Osteoblast (primary cell): ENCODE measurements around the gene RYR3. TPM values are rescaled to one million over a fixed set of nuclear protein-coding genes. Genes with fewer than 3 reads are reported as not detected.

ENCODE experiments used
- DNase-seq: peaks from one replicate; pipeline ENCODE4 v3.0.0; 2011; ENCODE audit warnings: low spot score, mixed read lengths; ENCODE audit not compliant: insufficient read length; ENCODE audit errors: missing footprints
- H2AFZ ChIP-seq: 2 replicates; pipeline ENCODE4 v1.6.0; 2011; ENCODE audit warnings: mild to moderate bottlenecking, low read length
- H3K27ac ChIP-seq: 2 replicates; pipeline ENCODE4 v1.5.1; 2011; ENCODE audit warnings: mild to moderate bottlenecking, low read depth, low read length, moderate library complexity
- H3K27me3 ChIP-seq: 2 replicates; pipeline ENCODE4 v1.6.0; 2012; ENCODE audit warnings: mild to moderate bottlenecking, control low read depth, inconsistent platforms, low read length, moderate library complexity; ENCODE audit not compliant: insufficient read depth
- H3K36me3 ChIP-seq: 2 replicates; pipeline ENCODE4 v1.5.1; 2011; ENCODE audit warnings: mild to moderate bottlenecking, low read length, control low read depth, moderate library complexity; ENCODE audit not compliant: insufficient read depth
- H3K4me1 ChIP-seq: 2 replicates; pipeline ENCODE4 v1.5.1; 2011; ENCODE audit warnings: mild to moderate bottlenecking, low read length, control low read depth, moderate library complexity; ENCODE audit not compliant: insufficient read depth
- H3K4me2 ChIP-seq: 2 replicates; pipeline ENCODE4 v1.6.0; 2011; ENCODE audit warnings: mild to moderate bottlenecking, low read length; ENCODE audit not compliant: insufficient read depth
- H3K4me3 ChIP-seq: fragments of 200-600 bp; sonication (generic); 3 replicates; pipeline ENCODE4 v1.5.1; 2012; ENCODE audit warnings: mild to moderate bottlenecking, low read length, inconsistent platforms; ENCODE audit not compliant: insufficient read depth
- H3K79me2 ChIP-seq: 2 replicates; pipeline ENCODE4 v1.6.0; 2012; ENCODE audit warnings: mild to moderate bottlenecking, low read length, control low read depth, inconsistent platforms; ENCODE audit not compliant: insufficient read depth
- H3K9me3 ChIP-seq: 2 replicates; pipeline ENCODE4 v1.5.1; 2011; ENCODE audit warnings: low read depth, low read length, control low read depth
- H4K20me1 ChIP-seq: 2 replicates; pipeline ENCODE4 v1.6.0; 2012; ENCODE audit warnings: mild to moderate bottlenecking, low read length, control low read depth; ENCODE audit not compliant: insufficient read depth
- CTCF ChIP-seq: IDR thresholded peaks from 2 replicates; pipeline ENCODE4 v1.5.1; 2011; ENCODE audit warnings: mild to moderate bottlenecking, low read depth, low read length, moderate library complexity; ENCODE audit errors: extremely low read depth
- total RNA-seq: library from RNA; depleted of rRNA; stranded (reverse); fragments of >200 nt; gene quantifications from 2 replicates; pipeline ENCODE4 v1.2.3, GENCODE V29; 2012

Gene RYR3
- total RNA-seq, 1 donor: not detected

- no peaks in the 10 kb centered on the region for H3K36me3 ChIP-seq
- H3K9me3 ChIP-seq: no peaks in the 10 kb centered on the region
- H3K4me3 ChIP-seq: no peak overlapping the region
- H3K27me3 ChIP-seq: peaks cover 3% of the 10 kb centered on the region
- H2AFZ ChIP-seq: no peak overlapping the region
- TF ChIP-seq CTCF: no peak
- no peak overlapping the region for H3K27ac ChIP-seq
- H3K79me2 ChIP-seq: no peaks in the 10 kb centered on the region
- H4K20me1 ChIP-seq: no peaks in the 10 kb centered on the region
- no peak for DNase-seq
- H3K4me2 ChIP-seq: no peak overlapping the region
- no peaks in the 10 kb centered on the region for H3K4me1 ChIP-seq
These were observed 400.0 kb downstream of the RYR3 start for GRCh38 chr15:33710748-33711147.

GRCh38 chr15:33716025-33716424 is 405.3 kb downstream of the RYR3 start:
- Histone ChIP-seq H3K36me3 (no peaks in the 10 kb centered on the region), H2AFZ (no peak overlapping the region), H3K4me2 (no peak overlapping the region), H3K27ac (no peak overlapping the region), H3K79me2 (no peaks in the 10 kb centered on the region), H3K27me3 (no peaks in the 10 kb centered on the region), H4K20me1 (no peaks in the 10 kb centered on the region), H3K4me3 (no peak overlapping the region), H3K4me1 (no peaks in the 10 kb centered on the region), H3K9me3 (no peaks in the 10 kb centered on the region)
- no peak for TF ChIP-seq CTCF
- DNase-seq: no peak

GRCh38 chr15:33720952-33721351 is 410.2 kb downstream of the RYR3 start:
- Histone ChIP-seq H4K20me1 (no peaks in the 10 kb centered on the region), H3K27ac (no peak overlapping the region), H3K79me2 (no peaks in the 10 kb centered on the region), H3K4me2 (no peak overlapping the region), H3K36me3 (no peaks in the 10 kb centered on the region), H3K4me3 (no peak overlapping the region), H2AFZ (no peak overlapping the region), H3K27me3 (no peaks in the 10 kb centered on the region), H3K9me3 (no peaks in the 10 kb centered on the region), H3K4me1 (peaks cover 5% of the 10 kb centered on the region)
- no peak for DNase-seq
- TF ChIP-seq CTCF: no peak

GRCh38 chr15:33722005-33722672 is 411.4 kb downstream of the RYR3 start:
- H3K79me2 ChIP-seq: no peaks in the 10 kb centered on the region
- no peaks in the 10 kb centered on the region for H4K20me1 ChIP-seq
- H3K27ac ChIP-seq: no peak overlapping the region
- H3K4me3 ChIP-seq: no peak overlapping the region
- H3K27me3 ChIP-seq: no peaks in the 10 kb centered on the region
- no peak for TF ChIP-seq CTCF
- no peaks in the 10 kb centered on the region for H3K36me3 ChIP-seq
- no peaks in the 10 kb centered on the region for H3K9me3 ChIP-seq
- peaks cover 5% of the 10 kb centered on the region for H3K4me1 ChIP-seq
- no peak overlapping the region for H2AFZ ChIP-seq
- H3K4me2 ChIP-seq: no peak overlapping the region
- DNase-seq: peak; percentile 73
